ELR (cell line): ENCODE data around the gene NOD2.

Experiments used
- DNase-seq: peaks from one replicate; pipeline ENCODE4 v3.0.0-alpha.2; 2015; ENCODE audit warnings: low read depth

Gene NOD2

GRCh38 chr16:50717494-50717893 lies 24.1 kb downstream of the NOD2 start:
- DNase-seq: no peak

- peak; percentile 86 for DNase-seq
These were observed 24.8 kb downstream of the NOD2 start for GRCh38 chr16:50718061-50718760.

- DNase-seq: no peak
These were observed 25.5 kb downstream of the NOD2 start for GRCh38 chr16:50718761-50719400.

GRCh38 chr16:50719401-50720337 lies 26.3 kb downstream of the NOD2 start:
- DNase-seq: no peak

- no peak for DNase-seq
These were observed 28.4 kb downstream of the NOD2 start for GRCh38 chr16:50721549-50722404.

- DNase-seq: no peak
These were observed 29.0 kb downstream of the NOD2 start for GRCh38 chr16:50722405-50722737.

GRCh38 chr16:50722960-50723359 lies 29.6 kb downstream of the NOD2 start:
- no peak for DNase-seq

GRCh38 chr16:50724306-50724705 lies 30.9 kb downstream of the NOD2 start:
- no peak for DNase-seq

GRCh38 chr16:50731130-50731988 lies 38.0 kb downstream of the NOD2 start:
- DNase-seq: no peak

- no peak for DNase-seq
These were observed 38.8 kb downstream of the NOD2 start for GRCh38 chr16:50731989-50732832.

- no peak for DNase-seq
These were observed 40.1 kb downstream of the NOD2 start for GRCh38 chr16:50733468-50733867.

- DNase-seq: no peak
These were observed 42.3 kb downstream of the NOD2 start for GRCh38 chr16:50735629-50736122.

GRCh38 chr16:50736448-50736847 lies 43.0 kb downstream of the NOD2 start:
- DNase-seq: no peak

GRCh38 chr16:50737420-50737959 lies 44.1 kb downstream of the NOD2 start:
- DNase-seq: no peak

GRCh38 chr16:50739031-50739430 lies 45.6 kb downstream of the NOD2 start:
- no peak for DNase-seq

GRCh38 chr16:50740736-50741135 lies 47.3 kb downstream of the NOD2 start:
- DNase-seq: peak; percentile 48

- peak; percentile 29 for DNase-seq
These were observed 47.9 kb downstream of the NOD2 start for GRCh38 chr16:50741225-50741780.

- peak; percentile 100 for DNase-seq
These were observed 48.6 kb downstream of the NOD2 start, which contains the start of gene CYLD for GRCh38 chr16:50741781-50742575. Gene CYLD, plus strand, starts transcription at chr16:50742086. Its CDS starts 7,613 bp downstream, at chr16:50749699.
